GM23338 (cell line): ENCODE results near the gene RIMS3.

Source experiments
- EZH2 ChIP-seq: fragments of 200-600 bp; sonication (generic); IDR thresholded peaks from one replicate; pipeline ENCODE4 v1.8.0; 2017; ENCODE audit warnings: antibody characterized with exemption, mild to moderate bottlenecking, low read depth; ENCODE audit not compliant: unreplicated experiment
- EZH2phosphoT487 ChIP-seq: fragments of 200-600 bp; sonication (generic); IDR thresholded peaks from one replicate; pipeline ENCODE4 v1.8.1; 2018; ENCODE audit warnings: antibody characterized with exemption; ENCODE audit not compliant: unreplicated experiment
- TF ChIP-seq, protein P1 (sequence below), 2 experiments: fragments of 200-600 bp in 1 of 2; sonication (generic) in 1 of 2; conservative IDR thresholded peaks; 2 replicates each; pipeline versions ENCODE4 v1.5.1 to v1.6.1; 2016 to 2017; ENCODE audit warnings: antibody characterized with exemption in 2 of 2, low read depth in 2 of 2, mild to moderate bottlenecking in 2 of 2, moderate library complexity in 1 of 2

GRCh38 chr1:40641601-40642242, 23.8 kb downstream of the RIMS3 start:
- TF ChIP-seq EZH2 (no peak), EZH2phosphoT487 (no peak)
- TF ChIP-seq, protein P1, sequence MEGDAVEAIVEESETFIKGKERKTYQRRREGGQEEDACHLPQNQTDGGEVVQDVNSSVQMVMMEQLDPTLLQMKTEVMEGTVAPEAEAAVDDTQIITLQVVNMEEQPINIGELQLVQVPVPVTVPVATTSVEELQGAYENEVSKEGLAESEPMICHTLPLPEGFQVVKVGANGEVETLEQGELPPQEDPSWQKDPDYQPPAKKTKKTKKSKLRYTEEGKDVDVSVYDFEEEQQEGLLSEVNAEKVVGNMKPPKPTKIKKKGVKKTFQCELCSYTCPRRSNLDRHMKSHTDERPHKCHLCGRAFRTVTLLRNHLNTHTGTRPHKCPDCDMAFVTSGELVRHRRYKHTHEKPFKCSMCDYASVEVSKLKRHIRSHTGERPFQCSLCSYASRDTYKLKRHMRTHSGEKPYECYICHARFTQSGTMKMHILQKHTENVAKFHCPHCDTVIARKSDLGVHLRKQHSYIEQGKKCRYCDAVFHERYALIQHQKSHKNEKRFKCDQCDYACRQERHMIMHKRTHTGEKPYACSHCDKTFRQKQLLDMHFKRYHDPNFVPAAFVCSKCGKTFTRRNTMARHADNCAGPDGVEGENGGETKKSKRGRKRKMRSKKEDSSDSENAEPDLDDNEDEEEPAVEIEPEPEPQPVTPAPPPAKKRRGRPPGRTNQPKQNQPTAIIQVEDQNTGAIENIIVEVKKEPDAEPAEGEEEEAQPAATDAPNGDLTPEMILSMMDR (conservative IDR thresholded peaks at IDR 0.05; ENCODE audit: low read depth in 2 of 2), result no peak
